Epidermal melanocyte (primary cell): Measurements from ENCODE around the gene EIF1.
"Not testable (repeated sequence)": the region's sequence is repeated elsewhere in the genome, so short reads cannot be mapped to it uniquely, and the experiment has no call there.

Experiments
- DNase-seq: peaks from one replicate; pipeline ENCODE4 v3.0.0; 2011; ENCODE audit warnings: low spot score; ENCODE audit not compliant: insufficient read length

EIF1 gene

GRCh38 chr17:41688641-41689496, at the start of gene EIF1:
TSS of gene EIF1 (plus strand) at chr17:41688885. CDS start at chr17:41689039, 154 bp downstream.
- peak; percentile 85 for DNase-seq

GRCh38 chr17:41638941-41639340, 49.7 kb upstream of the EIF1 start:
- DNase-seq: no peak

GRCh38 chr17:41639492-41640473, 48.9 kb upstream of the EIF1 start:
- no peak for DNase-seq

GRCh38 chr17:41640596-41640995, 48.1 kb upstream of the EIF1 start:
- not testable (repeated sequence) for DNase-seq

- no peak for DNase-seq
These were observed 46.2 kb upstream of the EIF1 start for GRCh38 chr17:41642252-41643156.

DNA sequence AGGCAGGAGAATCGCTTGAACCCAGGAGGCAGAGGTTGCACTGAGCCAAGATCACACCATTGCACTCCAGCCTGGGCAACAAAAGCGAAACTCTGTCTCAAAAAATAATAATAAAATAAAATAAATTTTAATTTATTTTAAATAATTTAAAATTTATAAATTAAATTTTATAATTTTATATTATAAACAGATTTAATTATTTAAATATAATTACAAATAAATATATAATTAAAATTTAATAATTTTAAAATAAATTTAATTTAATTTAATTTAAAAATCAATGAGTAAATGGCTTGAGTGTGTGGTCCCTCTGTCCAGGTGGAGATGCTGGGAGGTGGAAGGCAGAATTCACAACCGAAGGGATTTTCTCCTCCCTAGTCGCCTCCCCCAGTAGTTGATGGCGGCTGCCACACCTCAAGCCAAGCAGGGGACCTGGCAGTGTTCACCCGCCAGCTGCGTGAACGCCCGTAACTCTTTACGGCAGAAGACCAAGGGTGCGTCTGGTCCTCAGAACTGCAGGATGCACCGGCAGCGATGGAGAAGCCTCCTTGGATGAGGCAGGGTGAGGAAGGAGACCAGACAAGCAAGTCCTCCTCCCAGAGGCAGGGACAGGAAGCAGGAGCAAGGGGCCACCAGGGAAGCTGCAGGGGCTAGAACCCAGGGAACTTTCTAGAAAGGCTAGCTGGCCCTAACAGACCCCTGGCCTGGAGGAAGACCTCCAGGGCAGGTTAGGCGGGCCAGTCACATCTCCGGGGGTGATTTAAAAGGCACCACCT, 41.5 kb upstream of the EIF1 start:
- no peak for DNase-seq

DNA sequence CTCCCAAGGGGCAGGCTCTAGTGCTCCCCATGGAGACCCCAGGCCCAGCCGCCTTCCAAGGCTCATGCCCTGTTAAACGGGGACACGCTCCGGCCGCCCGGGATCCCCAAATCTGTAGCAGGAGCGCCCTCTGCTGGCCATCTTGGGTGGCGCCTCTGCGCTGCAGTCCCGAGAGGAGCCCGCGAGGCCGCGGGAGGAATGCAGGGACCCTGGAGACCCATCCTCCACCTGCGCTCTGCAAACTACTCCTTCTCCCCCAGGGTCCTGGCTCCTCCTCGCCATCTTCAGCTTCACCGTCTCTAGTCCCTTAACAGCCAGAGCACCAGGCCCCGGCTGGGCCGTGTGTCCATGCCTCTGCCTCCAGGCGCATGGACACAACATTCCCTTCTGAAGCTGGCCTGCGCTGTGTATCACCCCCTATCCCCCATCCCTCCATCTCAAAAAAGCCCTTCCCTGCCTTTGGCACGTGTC, 40.7 kb upstream of the EIF1 start:
- DNase-seq: peak; percentile 85

- DNase-seq: peak; percentile 93
These were observed 40.1 kb upstream of the EIF1 start for GRCh38 chr17:41648411-41649195.

- no peak for DNase-seq
These were observed 38.7 kb upstream of the EIF1 start for GRCh38 chr17:41649923-41650519.

DNA sequence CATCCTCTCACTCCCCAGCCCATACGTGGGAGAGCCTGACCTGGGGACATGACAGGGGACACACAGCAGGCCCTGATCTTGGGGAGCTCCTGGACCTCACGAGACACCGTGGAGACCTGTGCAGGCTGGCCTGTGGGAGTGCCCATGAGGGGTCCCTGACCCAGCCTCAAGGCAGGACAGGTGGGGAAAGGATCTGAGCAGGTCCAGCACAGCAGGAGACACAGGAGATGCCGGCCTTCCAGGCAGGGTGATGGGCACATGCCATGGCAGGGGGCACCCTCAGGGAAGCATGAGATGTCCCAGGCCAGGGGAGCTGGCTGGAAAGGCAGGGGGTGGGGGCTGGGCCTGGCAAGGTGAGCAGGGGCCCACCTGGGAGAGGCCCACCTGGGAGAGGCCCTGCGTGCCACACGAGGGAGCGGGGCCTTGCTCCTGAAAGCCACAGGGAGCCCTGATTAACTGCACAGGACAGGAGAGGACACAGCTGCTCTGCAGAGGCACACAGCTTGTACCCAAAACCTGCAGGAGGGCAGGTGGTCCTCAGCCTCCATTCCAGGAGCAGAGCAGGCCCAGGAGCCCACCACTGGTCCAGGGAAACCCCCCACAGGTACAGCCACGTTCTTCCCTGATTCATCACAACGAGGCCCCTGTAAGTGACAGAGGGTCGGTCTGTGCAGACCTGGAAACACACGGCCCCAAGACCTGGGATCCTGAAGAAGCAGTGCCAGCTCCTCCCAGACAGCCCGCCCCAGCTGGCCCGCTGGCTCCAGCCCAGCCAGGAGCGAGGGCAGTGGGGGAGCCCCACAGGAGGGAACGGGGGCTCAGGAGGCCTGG, 37.7 kb upstream of the EIF1 start:
- peak; percentile 4 for DNase-seq

DNA sequence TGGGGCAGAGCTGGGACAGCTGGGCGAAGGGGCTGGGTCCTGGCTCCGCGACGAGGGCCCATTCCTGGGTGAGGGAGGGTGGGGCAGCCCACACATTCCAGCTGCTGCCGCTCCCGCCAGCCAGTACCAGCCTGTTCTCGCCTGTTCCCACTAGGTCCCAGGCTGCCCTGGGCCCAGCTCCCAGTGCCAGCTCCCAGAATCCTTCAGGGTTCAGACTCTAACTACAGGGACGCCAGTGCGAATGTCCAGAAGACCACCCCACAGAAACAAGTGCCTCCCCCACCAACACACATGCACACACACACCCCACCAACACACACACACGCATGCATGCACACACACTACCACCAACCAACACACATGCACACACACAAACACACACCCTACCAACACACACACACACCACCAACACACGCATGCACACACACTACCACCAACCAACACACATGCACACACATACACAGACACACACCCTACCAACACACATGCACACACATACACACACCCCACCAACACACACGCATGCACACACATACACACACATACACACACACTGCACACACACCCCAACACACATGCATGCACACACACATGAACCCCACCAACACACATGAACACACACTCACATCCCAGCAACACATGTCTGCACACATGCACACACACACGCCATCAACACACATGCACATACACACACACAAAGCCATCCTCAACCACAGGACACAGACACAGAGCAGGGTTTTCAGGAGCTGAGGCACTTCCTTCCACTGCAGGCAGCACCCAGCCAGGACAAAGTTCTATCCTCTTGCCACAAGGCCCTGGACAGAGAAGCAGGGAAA, 36.8 kb upstream of the EIF1 start:
- DNase-seq: peak; percentile 12

GRCh38 chr17:41652461-41652970, 36.2 kb upstream of the EIF1 start:
- peak; percentile 4 for DNase-seq

GRCh38 chr17:41653421-41653820, 35.3 kb upstream of the EIF1 start:
- peak; percentile 1 for DNase-seq

- no peak for DNase-seq
These were observed 34.6 kb upstream of the EIF1 start for GRCh38 chr17:41653892-41654677.

DNA sequence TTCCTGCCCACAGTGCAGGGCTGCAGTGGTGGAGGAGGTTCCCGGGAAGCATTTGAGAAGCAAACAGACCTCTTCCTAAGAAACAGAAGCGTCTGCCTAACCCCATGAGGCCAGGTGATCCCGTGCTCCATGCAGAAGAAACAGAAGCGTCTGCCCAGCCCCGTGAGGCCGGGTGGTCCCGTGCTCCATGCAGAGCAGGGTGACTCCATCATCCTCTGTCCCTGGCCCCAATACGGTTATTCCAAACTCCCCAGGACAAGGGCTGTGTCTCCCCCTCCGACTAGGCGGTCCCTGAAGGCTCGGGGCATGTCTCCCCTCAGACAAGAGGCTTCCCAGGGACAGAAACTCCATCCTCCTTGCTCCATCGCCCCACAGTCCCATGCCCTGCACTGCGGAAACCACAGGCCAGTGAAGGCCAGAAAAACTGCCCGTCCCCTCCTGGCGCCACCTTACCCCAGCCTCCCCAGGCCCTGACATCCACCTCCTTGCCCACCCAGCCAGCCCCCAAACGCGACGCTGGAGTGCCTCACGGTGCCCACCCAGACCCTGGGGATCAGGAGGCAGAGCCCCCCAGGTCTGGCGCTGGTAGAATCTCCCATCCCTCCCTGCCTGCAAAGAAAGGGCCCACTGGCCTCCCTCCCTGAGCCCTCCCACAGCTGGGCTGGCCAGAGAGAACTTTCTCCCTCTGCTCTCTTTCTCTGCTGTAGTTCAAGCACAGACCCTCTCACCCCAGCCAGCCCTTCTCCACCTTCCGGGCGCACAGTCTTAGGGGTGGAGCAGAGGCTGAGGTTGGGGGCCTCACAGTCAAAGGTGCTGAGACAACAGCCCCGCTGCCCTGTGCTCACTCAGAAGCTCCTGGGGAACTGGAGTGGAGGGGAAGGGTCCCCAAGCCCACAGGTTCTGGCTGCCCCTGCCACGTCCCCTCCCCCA, 33.7 kb upstream of the EIF1 start:
- no peak for DNase-seq
